GM10266 (cell line): ENCODE results near the gene FGGY.

Source experiments
- DNase-seq: peaks from one replicate; pipeline ENCODE4 v3.0.0; 2012; ENCODE audit errors: extremely low spot score
- TF ChIP-seq, protein P1 (sequence below): IDR thresholded peaks from 2 replicates; pipeline ENCODE4 v1.5.1; 2012; ENCODE audit warnings: mild to moderate bottlenecking, low read depth; ENCODE audit not compliant: control insufficient read depth, insufficient read depth; ENCODE audit errors: missing control alignments

The FGGY gene

DNA sequence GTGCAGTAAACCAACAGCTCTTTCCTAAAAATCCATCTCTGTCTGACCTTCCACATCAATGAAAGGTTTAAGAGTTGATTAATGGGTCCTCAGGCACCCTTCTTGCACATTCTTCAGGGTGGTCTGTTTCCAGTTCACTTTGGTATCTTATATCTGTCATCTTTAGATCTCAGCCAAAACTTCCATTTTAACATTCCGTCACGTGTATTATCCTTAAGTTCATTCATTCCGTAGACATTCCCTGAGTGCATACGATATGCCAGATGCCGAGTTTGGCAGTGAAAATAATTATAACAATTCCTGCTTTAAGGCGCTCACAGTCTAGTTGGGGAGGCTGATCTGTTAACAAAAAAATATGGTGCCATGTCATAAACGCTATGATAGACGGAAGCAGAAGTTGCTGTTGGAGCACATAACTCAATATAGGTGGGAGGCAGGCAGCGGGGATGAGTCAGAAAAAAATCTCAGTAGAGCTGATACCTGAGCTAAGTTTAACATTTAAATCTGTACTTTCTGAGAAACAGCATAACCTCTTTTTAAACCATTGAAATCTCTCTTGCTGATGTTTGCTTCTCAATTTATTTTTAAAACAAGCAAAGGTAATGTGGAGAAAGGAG, 458.3 kb downstream of the FGGY start:
- TF ChIP-seq, protein P1, sequence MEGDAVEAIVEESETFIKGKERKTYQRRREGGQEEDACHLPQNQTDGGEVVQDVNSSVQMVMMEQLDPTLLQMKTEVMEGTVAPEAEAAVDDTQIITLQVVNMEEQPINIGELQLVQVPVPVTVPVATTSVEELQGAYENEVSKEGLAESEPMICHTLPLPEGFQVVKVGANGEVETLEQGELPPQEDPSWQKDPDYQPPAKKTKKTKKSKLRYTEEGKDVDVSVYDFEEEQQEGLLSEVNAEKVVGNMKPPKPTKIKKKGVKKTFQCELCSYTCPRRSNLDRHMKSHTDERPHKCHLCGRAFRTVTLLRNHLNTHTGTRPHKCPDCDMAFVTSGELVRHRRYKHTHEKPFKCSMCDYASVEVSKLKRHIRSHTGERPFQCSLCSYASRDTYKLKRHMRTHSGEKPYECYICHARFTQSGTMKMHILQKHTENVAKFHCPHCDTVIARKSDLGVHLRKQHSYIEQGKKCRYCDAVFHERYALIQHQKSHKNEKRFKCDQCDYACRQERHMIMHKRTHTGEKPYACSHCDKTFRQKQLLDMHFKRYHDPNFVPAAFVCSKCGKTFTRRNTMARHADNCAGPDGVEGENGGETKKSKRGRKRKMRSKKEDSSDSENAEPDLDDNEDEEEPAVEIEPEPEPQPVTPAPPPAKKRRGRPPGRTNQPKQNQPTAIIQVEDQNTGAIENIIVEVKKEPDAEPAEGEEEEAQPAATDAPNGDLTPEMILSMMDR, result no peak
- no peak for DNase-seq

DNA sequence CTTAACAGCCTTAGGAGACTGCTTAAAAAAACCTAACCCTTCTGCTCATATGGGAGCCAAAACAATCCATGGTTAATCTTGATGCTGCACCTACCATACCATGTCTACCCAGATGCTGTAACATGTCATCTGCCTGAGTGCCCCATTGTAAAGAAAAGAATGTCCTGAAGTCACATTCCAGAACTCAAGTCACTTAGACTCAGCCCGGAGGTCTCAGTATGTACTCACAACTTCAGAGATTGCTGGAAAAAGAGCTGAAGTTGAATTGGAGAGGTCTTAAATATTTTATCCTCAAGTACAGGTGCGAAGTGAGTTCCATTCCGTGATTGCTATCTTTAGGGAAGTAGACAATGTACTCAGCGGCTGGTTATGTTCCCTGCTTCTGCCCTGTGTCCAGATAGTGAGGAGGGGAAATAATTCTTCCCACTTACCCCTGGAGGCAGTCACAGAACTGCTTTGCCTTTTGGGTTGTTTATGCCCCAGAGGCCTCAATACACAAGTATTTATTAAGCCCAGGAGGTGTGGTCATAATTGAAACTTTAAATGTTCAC, 460.4 kb downstream of the FGGY start:
- no peak for DNase-seq
- TF ChIP-seq, protein P1, result no peak

DNA sequence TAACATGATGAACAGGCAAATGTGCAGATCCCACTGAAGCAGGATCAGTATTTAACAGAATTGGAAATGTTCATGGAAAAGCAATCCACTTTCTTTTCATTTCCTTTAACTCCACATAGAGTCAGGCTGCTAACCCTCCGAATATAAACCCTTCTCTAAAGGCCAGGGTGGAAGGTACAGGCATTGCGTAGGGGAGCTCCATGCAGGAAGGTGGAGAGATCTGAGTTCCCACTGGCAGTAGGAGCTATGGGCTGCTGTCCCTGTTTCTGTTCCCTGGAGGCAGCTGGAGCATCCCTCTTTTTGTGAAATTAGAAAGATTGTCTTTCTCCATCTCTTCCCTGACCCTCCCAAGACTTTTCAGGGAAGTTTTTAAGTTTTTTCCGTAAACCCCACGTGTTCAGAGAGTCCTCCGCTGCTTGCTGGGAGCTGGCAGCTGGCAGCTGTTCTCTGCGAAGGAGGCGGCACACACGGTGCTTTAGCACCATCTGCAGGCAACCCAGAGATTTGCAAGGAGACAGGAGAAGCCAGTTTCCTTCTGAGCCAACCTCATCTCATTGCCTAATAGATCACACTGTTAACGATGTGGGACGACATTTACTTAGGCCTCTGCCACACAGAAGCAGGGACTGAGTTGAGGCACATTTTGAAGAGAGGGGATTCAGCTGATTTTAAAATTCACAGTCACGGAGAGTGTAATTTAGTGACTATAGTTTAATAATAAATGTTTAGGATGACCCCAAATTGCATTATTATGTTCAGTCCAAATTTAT, 462.4 kb downstream of the FGGY start:
- TF ChIP-seq, protein P1, result peak; percentile 95

DNA sequence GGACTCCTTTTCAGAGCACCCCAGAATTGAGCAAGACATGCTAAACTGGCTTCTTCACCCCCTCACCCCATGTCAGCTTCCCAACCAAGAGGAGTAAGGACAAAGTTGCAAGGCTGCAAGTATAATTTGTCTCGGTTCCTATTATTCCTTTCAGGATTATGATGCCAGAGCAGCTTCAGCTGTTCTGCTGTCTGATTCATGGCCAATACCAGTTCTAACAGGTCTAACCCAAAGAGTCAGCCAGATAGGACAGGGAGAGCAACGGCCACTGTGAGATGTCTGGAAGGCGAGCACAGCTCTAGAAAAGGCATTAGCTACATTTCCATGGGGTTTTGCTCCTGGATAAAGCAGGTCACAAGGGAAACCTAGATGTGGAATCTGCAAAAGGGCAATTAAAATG, 464.5 kb downstream of the FGGY start:
- TF ChIP-seq, protein P1, result no peak
- no peak for DNase-seq

More for the DNA sequence above, 462.4 kb downstream of the FGGY start:
- DNase-seq, result peak; percentile 75

DNA sequence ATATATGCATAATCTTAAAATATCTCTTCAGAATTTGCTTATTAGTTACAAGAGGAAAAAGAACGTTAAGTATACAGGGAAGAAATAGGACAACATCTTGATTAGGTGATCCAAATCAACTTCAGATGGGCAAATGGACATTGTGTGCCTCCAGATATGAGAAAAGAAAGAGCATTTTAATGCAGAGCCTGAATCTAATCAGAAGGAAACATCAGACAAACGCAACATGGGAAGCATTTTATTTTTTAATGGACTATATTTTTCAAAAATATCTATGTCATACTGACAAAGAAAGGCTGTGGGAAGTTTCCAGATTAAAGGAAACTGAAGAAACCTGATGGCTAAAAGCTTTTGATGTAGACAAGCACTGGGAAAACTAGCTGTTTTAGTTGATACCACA, 466.5 kb downstream of the FGGY start:
- DNase-seq, result no peak
- TF ChIP-seq, protein P1, result no peak

DNA sequence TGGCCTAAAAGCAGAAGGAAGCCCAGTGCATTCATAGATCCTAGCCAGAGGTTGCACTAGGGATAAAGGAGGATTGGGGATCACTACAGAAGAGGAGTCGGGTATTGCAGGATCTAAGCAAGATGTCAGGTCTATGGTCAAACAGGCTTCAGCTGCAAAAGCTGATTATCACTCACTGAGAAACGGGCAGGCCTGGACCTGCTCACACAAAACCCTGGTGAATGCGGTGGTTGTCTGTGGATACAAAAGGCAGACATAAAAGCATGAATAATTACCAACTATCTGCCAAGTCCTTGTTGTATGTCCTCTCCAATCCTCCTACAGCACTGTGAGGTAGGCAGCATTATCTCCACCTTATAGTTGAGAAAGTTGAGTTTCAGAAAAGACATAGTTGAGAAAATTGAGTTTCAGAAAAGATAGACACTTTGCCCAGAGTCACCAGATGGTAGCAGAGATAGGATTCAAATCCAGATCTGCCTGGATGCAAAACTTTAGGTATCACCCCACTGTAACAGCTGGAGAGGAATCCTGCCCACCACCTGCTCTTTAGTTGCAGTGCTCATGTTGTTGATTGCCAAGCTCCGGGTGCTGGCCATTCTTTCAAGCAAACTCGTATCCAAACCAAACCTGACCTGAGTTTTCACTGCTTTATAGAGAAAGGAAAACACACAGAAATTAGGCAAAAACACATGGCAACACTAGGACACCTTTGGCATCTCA, 468.3 kb downstream of the FGGY start:
- DNase-seq, result no peak
- TF ChIP-seq, protein P1, result no peak
